H1 (cell line): ENCODE data around the gene KCTD12. TPM values are rescaled to one million over a fixed set of nuclear protein-coding genes. Genes with fewer than 3 reads are reported as not detected.

ENCODE experiments used
- CTCF ChIA-PET: fragments of 300-600 bp; sonication (Branson Sonifier 250); formaldehyde crosslinking; loops from one replicate; lab custom pipeline; 2021; ENCODE audit not compliant: partially characterized antibody; lab: Charles Lee
- POLR2A ChIA-PET: fragments of 300-600 bp; sonication (Branson Sonifier 250); formaldehyde crosslinking; loops from one replicate; lab custom pipeline; 2021; ENCODE audit warnings: inconsistent platforms; ENCODE audit not compliant: partially characterized antibody; lab: Charles Lee
- DNase-seq, 2 experiments: peaks; one replicate each; pipeline versions ENCODE4 v3.0.0 to v3.0.0-alpha.2; 2010 to 2022; ENCODE audit warnings: low spot score in 2 of 2, low read depth in 1 of 2, mixed read lengths in 1 of 2
- FAIRE-seq: peaks from 2 replicates; lab custom pipeline; 2011; peaks lifted over from hg19 to GRCh38; lab: Jason Lieb, UNC
- H2AFZ ChIP-seq: 2 replicates; pipeline ENCODE4 v1.8.1; 2012; ENCODE audit warnings: low read length, inconsistent platforms
- H2AK5ac ChIP-seq: 2 replicates; pipeline ENCODE4 v1.6.1; 2013; ENCODE audit warnings: low read depth, low read length
- H2BK120ac ChIP-seq: replicated peaks from 2 replicates; pipeline ENCODE3; 2013; ENCODE audit warnings: low read depth, low read length, inconsistent platforms
- H2BK12ac ChIP-seq: 2 replicates; pipeline ENCODE4 v1.6.1; 2013; ENCODE audit warnings: low read depth, low read length
- H2BK15ac ChIP-seq: 2 replicates; pipeline ENCODE4 v1.6.1; 2013; ENCODE audit warnings: low read length
- H2BK20ac ChIP-seq: 2 replicates; pipeline ENCODE4 v1.6.1; 2013; ENCODE audit warnings: low read length
- H2BK5ac ChIP-seq: 2 replicates; pipeline ENCODE4 v1.6.1; 2013; ENCODE audit warnings: low read depth, low read length
- H3K14ac ChIP-seq: 2 replicates; pipeline ENCODE4 v1.6.1; 2013; ENCODE audit warnings: inconsistent platforms; ENCODE audit not compliant: insufficient read length
- H3K18ac ChIP-seq: 2 replicates; pipeline ENCODE4 v1.6.1; 2013; ENCODE audit warnings: low read length; ENCODE audit errors: extremely low read depth
- H3K23ac ChIP-seq: 2 replicates; pipeline ENCODE4 v1.6.1; 2013; ENCODE audit warnings: inconsistent platforms; ENCODE audit not compliant: insufficient read length
- H3K23me2 ChIP-seq: 2 replicates; pipeline ENCODE4 v1.6.1; 2013; ENCODE audit warnings: low read depth, low read length
- H3K27ac ChIP-seq: 2 replicates; pipeline ENCODE4 v1.6.1; 2011; ENCODE audit warnings: low read depth, low read length, inconsistent platforms
- H3K27me3 ChIP-seq, 4 experiments: replicated peaks in 1 of 4; 1 replicate in 1 of 4; 2 replicates in 3 of 4; pipeline versions ENCODE4 v1.6.1 to v1.8.1; 2011 to 2013; ENCODE audit warnings: low read length in 3 of 4, mild to moderate bottlenecking in 3 of 4, inconsistent platforms in 2 of 4, mixed read lengths in 2 of 4, moderate library complexity in 1 of 4; ENCODE audit not compliant: control insufficient read depth in 3 of 4, insufficient read depth in 3 of 4; ENCODE audit errors: extremely low read depth in 1 of 4
- H3K36me3 ChIP-seq, 4 experiments: 2 replicates each; pipeline versions ENCODE4 v1.6.1 to v1.8.1; 2011 to 2013; ENCODE audit warnings: mild to moderate bottlenecking in 4 of 4, low read length in 3 of 4, moderate library complexity in 2 of 4, control low read depth in 1 of 4, inconsistent platforms in 1 of 4; ENCODE audit not compliant: insufficient read depth in 4 of 4, control insufficient read depth in 2 of 4
- H3K4ac ChIP-seq: replicated peaks from 2 replicates; pipeline ENCODE3; 2013; ENCODE audit warnings: low read length, low read depth, mixed read lengths, inconsistent platforms; ENCODE audit not compliant: insufficient read length
- H3K4me1 ChIP-seq, 4 experiments: replicated peaks in 1 of 4; 1 replicate in 1 of 4; 2 replicates in 3 of 4; pipeline versions ENCODE4 v1.6.1 to v1.8.1; 2011 to 2013; ENCODE audit warnings: low read length in 3 of 4, inconsistent platforms in 2 of 4, mixed read lengths in 1 of 4; ENCODE audit not compliant: insufficient read depth in 4 of 4, control insufficient read depth in 3 of 4
- H3K4me2 ChIP-seq, 2 experiments: 2 replicates each; pipeline versions ENCODE4 v1.6.1 to v1.8.1; 2011 to 2013; ENCODE audit warnings: low read depth in 2 of 2, low read length in 2 of 2, control low read depth in 1 of 2, inconsistent platforms in 1 of 2, mild to moderate bottlenecking in 1 of 2; ENCODE audit not compliant: insufficient read depth in 1 of 2
- H3K4me3 ChIP-seq, 4 experiments: fragments of 200-600, 300-600 bp in 1 of 4; sonication (generic), shearing (Covaris generic), sonication (Bioruptor Twin) in 1 of 4; 2 replicates each; pipeline versions ENCODE4 v1.5.1 to v1.8.1; 2011 to 2016; ENCODE audit warnings: low read length in 4 of 4, low read depth in 3 of 4, control low read depth in 2 of 4, inconsistent platforms in 2 of 4, mild to moderate bottlenecking in 2 of 4, mixed read lengths in 1 of 4, moderate library complexity in 1 of 4; ENCODE audit not compliant: insufficient read depth in 2 of 4; ENCODE audit errors: extremely low read depth in 1 of 4
- H3K56ac ChIP-seq: replicated peaks from 2 replicates; pipeline ENCODE3; 2013; ENCODE audit warnings: low read depth, mild to moderate bottlenecking, mixed read lengths, low read length, inconsistent platforms; ENCODE audit not compliant: insufficient read length
- H3K79me1 ChIP-seq: 2 replicates; pipeline ENCODE4 v1.6.1; 2013; ENCODE audit warnings: low read depth, low read length, control low read depth
- H3K79me2 ChIP-seq, 2 experiments: 2 replicates each; pipeline versions ENCODE4 v1.6.1 to v1.8.1; 2012 to 2013; ENCODE audit warnings: low read length in 2 of 2, mild to moderate bottlenecking in 2 of 2, inconsistent platforms in 1 of 2; ENCODE audit not compliant: insufficient read depth in 2 of 2, control insufficient read depth in 1 of 2
- H3K9ac ChIP-seq, 4 experiments: replicated peaks in 1 of 4; 1 replicate in 1 of 4; 2 replicates in 3 of 4; pipeline versions ENCODE4 v1.6.1 to v1.8.1; 2011 to 2013; ENCODE audit warnings: low read depth in 3 of 4, low read length in 3 of 4, control low read depth in 2 of 4, mild to moderate bottlenecking in 2 of 4, moderate library complexity in 2 of 4, inconsistent platforms in 1 of 4; ENCODE audit errors: extremely low read depth in 1 of 4
- H3K9me3 ChIP-seq, 2 experiments: 2 replicates each; pipeline versions ENCODE4 v1.6.1 to v1.8.1; 2012 to 2013; ENCODE audit warnings: mild to moderate bottlenecking in 2 of 2, moderate library complexity in 2 of 2, control low read depth in 1 of 2, inconsistent platforms in 1 of 2, low read depth in 1 of 2, low read length in 1 of 2, mixed read lengths in 1 of 2; ENCODE audit not compliant: insufficient read depth in 2 of 2
- H4K20me1 ChIP-seq, 2 experiments: replicated peaks in 1 of 2; 2 replicates each; pipeline versions ENCODE3 to v1.8.1; 2011 to 2013; ENCODE audit warnings: inconsistent platforms in 2 of 2, low read length in 2 of 2, mild to moderate bottlenecking in 1 of 2; ENCODE audit not compliant: insufficient read depth in 2 of 2, control insufficient read depth in 1 of 2
- H4K5ac ChIP-seq: 2 replicates; pipeline ENCODE4 v1.6.1; 2013; ENCODE audit warnings: low read length, low read depth, mixed read lengths, inconsistent platforms; ENCODE audit not compliant: insufficient read length
- H4K8ac ChIP-seq: 2 replicates; pipeline ENCODE4 v1.8.0; 2013; ENCODE audit warnings: mild to moderate bottlenecking, moderate library complexity, low read length, inconsistent platforms; ENCODE audit not compliant: insufficient read depth; ENCODE audit errors: extremely low read depth
- H4K91ac ChIP-seq: replicated peaks from 2 replicates; pipeline ENCODE3; 2013; ENCODE audit warnings: low read length, mixed read lengths, inconsistent platforms; ENCODE audit not compliant: insufficient read length
- ATF3 ChIP-seq: IDR thresholded peaks from 2 replicates; pipeline ENCODE4 v1.6.1; 2011; ENCODE audit warnings: low read depth, mild to moderate bottlenecking, low read length; ENCODE audit not compliant: insufficient read depth
- CBX8 ChIP-seq: fragments of 300-800, 300-1000 bp; sonication (generic); IDR thresholded peaks from 2 replicates; pipeline ENCODE4 v1.7.1; 2016; ENCODE audit warnings: low read depth, low read length, borderline replicate concordance
- EZH2 ChIP-seq: fragments of 200-600 bp; sonication (generic); IDR thresholded peaks from 2 replicates; pipeline ENCODE4 v1.7.1; 2012; ENCODE audit warnings: low read depth, mild to moderate bottlenecking, moderate library complexity, low read length, inconsistent platforms; ENCODE audit not compliant: severe bottlenecking
- GABPA ChIP-seq: IDR thresholded peaks from 2 replicates; pipeline ENCODE4 v1.6.1; 2011; ENCODE audit warnings: mild to moderate bottlenecking, low read length, moderate library complexity, borderline replicate concordance; ENCODE audit not compliant: insufficient read depth
- KDM4A ChIP-seq: IDR thresholded peaks from one replicate; pipeline ENCODE4 v1.7.1; 2012; ENCODE audit warnings: low read depth, mild to moderate bottlenecking, moderate library complexity, low read length, inconsistent platforms; ENCODE audit not compliant: severe bottlenecking
- MAFK ChIP-seq: IDR thresholded peaks from 2 replicates; pipeline ENCODE4 v1.6.1; 2012; ENCODE audit warnings: low read depth, mild to moderate bottlenecking, improper control_type of control experiment, low read length
- NRF1 ChIP-seq: IDR thresholded peaks from 2 replicates; pipeline ENCODE4 v1.6.1; 2011; ENCODE audit warnings: mild to moderate bottlenecking, low read depth, low read length, improper control_type of control experiment
- POLR2A ChIP-seq, 2 experiments: IDR thresholded peaks; 1 replicate in 1 of 2; 2 replicates in 1 of 2; pipeline ENCODE4 v1.6.1; 2011; ENCODE audit warnings: low read depth in 2 of 2, low read length in 2 of 2, mild to moderate bottlenecking in 2 of 2; ENCODE audit errors: control extremely low read depth in 1 of 2
- RBBP5 ChIP-seq: IDR thresholded peaks from 2 replicates; pipeline ENCODE4 v1.7.1; 2012; ENCODE audit warnings: low read depth, mild to moderate bottlenecking, inconsistent platforms, low read length, moderate library complexity, borderline replicate concordance
- SIRT6 ChIP-seq: IDR thresholded peaks from one replicate; pipeline ENCODE4 v1.7.1; 2012; ENCODE audit warnings: low read length, inconsistent platforms
- SIX5 ChIP-seq: IDR thresholded peaks from 2 replicates; pipeline ENCODE4 v1.6.1; 2011; ENCODE audit warnings: mild to moderate bottlenecking, low read depth, low read length
- WGBS, 2 experiments: shearing (Covaris generic) in 1 of 2; methylation state at CpG; one replicate each; pipeline versions ENCODE4 v1.1.6 to v1.1.7; 2013 to 2015; ENCODE audit warnings: low lambda C conversion rate in 2 of 2, mixed read lengths in 2 of 2, inconsistent platforms in 1 of 2, low coverage in 1 of 2, missing lambda C conversion rate in 1 of 2; ENCODE audit not compliant: insufficient replicate concordance in 2 of 2, insufficient coverage in 1 of 2, insufficient read length in 1 of 2; ENCODE audit errors: extremely low coverage in 1 of 2, missing lambda C conversion rate in 1 of 2; 5-methylcytosine and 5-hydroxymethylcytosine counted together
- polyA plus RNA-seq, 7 experiments: library from polyadenylated mRNA; depleted of rRNA in 3 of 7; stranded (reverse) in 5 of 7; unstranded in 2 of 7; fragments of >200 nt in 5 of 7; fragments of 200-250 nt in 2 of 7; gene quantifications; 1 replicate in 5 of 7; 2 replicates in 1 of 7; 4 replicates in 1 of 7; pipeline versions ENCODE4 v1.2.1 to v1.2.3, GENCODE V29; 2011 to 2013; ENCODE audit warnings: missing spikeins in 2 of 7, mixed read lengths in 2 of 7
- total RNA-seq: library from RNA; stranded (reverse); fragmentation: NEBNext Ultra II Directional; extraction: Animal tissue kit (Norgen Biotek cat#: 25700); gene quantifications from 2 replicates; pipeline ENCODE4 v1.2.1, GENCODE V29; 2021

KCTD12 gene
- total and polyA plus RNA-seq, 2 of the 8 experiments (the other 6 are each of a cell fraction or from before 2014, with no cell fraction given): 2.5 to 9.6 TPM

GRCh38 chr13:76888421-76888820 is 2.2 kb upstream of the KCTD12 start:
- H2BK20ac ChIP-seq: no peak overlapping the region
- FAIRE-seq: no peak
- H3K23me2 ChIP-seq: peaks cover 19% of the 10 kb centered on the region; the same call in 1 of the 2 replicates
- H3K79me2 ChIP-seq: no peaks in the 10 kb centered on the region
- WGBS, 2 experiments: 57% methylated on average over 1 of the region's 1 CpG; no CpG with 5 or more reads in 1 of the 2 experiments
- no peak for DNase-seq
- peaks cover 0 to 5% (median 4%) of the 10 kb centered on the region in 4 experiments for H3K4me1 ChIP-seq
- POLR2A ChIA-PET: no interaction called here
- H2AFZ ChIP-seq: no peak overlapping the region
- H2BK15ac ChIP-seq: no peak overlapping the region
- H3K14ac ChIP-seq: no peak overlapping the region
- no peak overlapping the region for H3K4ac ChIP-seq
- no peak overlapping the region for H2AK5ac ChIP-seq
- H4K91ac ChIP-seq: no peak overlapping the region
- H3K27me3 ChIP-seq: peaks cover 10 to 43% (median 38%) of the 10 kb centered on the region in 4 experiments
- no peak overlapping the region; a peak in 1 of 4 replicates for H3K4me2 ChIP-seq
- H3K18ac ChIP-seq: no peak overlapping the region
- no peak overlapping the region for H3K4me3 ChIP-seq
- no peak overlapping the region for H4K5ac ChIP-seq
- no peaks in the 10 kb centered on the region for H4K20me1 ChIP-seq
- H3K9me3 ChIP-seq: no peaks in the 10 kb centered on the region
- CTCF ChIA-PET: interaction anchor here (1.1 to 3.8 kb wide), 3 partner anchors 10 to 1201 kb away, joined by 4 to 15 read pairs (median 5); no protein-coding TSS in a partner anchor
- no peak overlapping the region for H2BK12ac ChIP-seq
- no peaks in the 10 kb centered on the region for H3K36me3 ChIP-seq
- TF ChIP-seq SIX5: no peak
- TF ChIP-seq GABPA: no peak
- no peak for TF ChIP-seq CBX8
- TF ChIP-seq POLR2A (IDR thresholded peaks at IDR 0.05; ENCODE audit: control extremely low read depth in 1 of 2, low read depth in 2 of 2, low read length in 2 of 2): no peak
- TF ChIP-seq ATF3: no peak
- no peak for TF ChIP-seq NRF1
- no peak for TF ChIP-seq EZH2
- TF ChIP-seq MAFK: no peak
- TF ChIP-seq RBBP5: no peak
- no peak for TF ChIP-seq KDM4A
- no peak for TF ChIP-seq SIRT6
- H3K56ac ChIP-seq: no peak overlapping the region
- H2BK120ac ChIP-seq: no peak overlapping the region
- H3K9ac ChIP-seq: no peak overlapping the region
- H2BK5ac ChIP-seq: no peak overlapping the region
- H3K27ac ChIP-seq: no peak overlapping the region
- no peak overlapping the region for H3K23ac ChIP-seq
- H4K8ac ChIP-seq: no peak overlapping the region
- no peaks in the 10 kb centered on the region for H3K79me1 ChIP-seq
